Thyroid gland (tissue), 4 donors: Measurements from ENCODE around the gene TGM5. TPM values are rescaled to one million over a fixed set of nuclear protein-coding genes. Genes with fewer than 3 reads are reported as not detected.

Experiments used
- DNase-seq, 2 donors: peaks; one replicate each; pipeline ENCODE4 v3.0.0-alpha.2; 2019
- H3K27ac ChIP-seq, 3 donors: fragments of 200-600 bp; sonication (generic); 1 replicate in 2 of 3; 2 replicates in 1 of 3; pipeline ENCODE4 v1.5.1; 2016 to 2019; ENCODE audit warnings: mild to moderate bottlenecking in 1 of 3, moderate library complexity in 1 of 3
- H3K27me3 ChIP-seq: fragments of 200-600 bp; sonication (generic); one replicate; pipeline ENCODE4 v1.5.1; 2019
- H3K36me3 ChIP-seq, 2 donors: fragments of 200-600 bp; sonication (generic); one replicate each; pipeline ENCODE4 v1.5.1; 2016 to 2019
- H3K4me1 ChIP-seq, 2 donors: fragments of 200-600 bp; sonication (generic); one replicate each; pipeline ENCODE4 v1.5.1; 2017 to 2019
- H3K4me3 ChIP-seq, 3 donors: fragments of 200-600 bp; sonication (generic); replicated peaks in 1 of 3; 1 replicate in 2 of 3; 2 replicates in 1 of 3; pipeline ENCODE4 v1.5.1; 2016; ENCODE audit warnings: mild to moderate bottlenecking in 1 of 3
- H3K9me3 ChIP-seq: fragments of 200-600 bp; sonication (generic); one replicate; pipeline ENCODE4 v1.5.1; 2017
- CTCF ChIP-seq, 6 experiments: fragments of 200-600 bp in 3 of 6; fragments of 450-650 bp in 3 of 6; sonication (generic) in 3 of 6; IDR thresholded peaks; one replicate each; pipeline ENCODE4 v1.5.1; 2016 to 2019; ENCODE audit warnings: antibody characterized with exemption in 6 of 6, mild to moderate bottlenecking in 2 of 6, inconsistent platforms in 1 of 6, moderate library complexity in 1 of 6
- POLR2A ChIP-seq, 2 donors: fragments of 450-650 bp; IDR thresholded peaks; one replicate each; pipeline ENCODE4 v1.6.1; 2017; ENCODE audit warnings: antibody characterized with exemption in 2 of 2, mild to moderate bottlenecking in 2 of 2, moderate library complexity in 1 of 2
- WGBS, 2 donors: methylation state at CpG; one replicate each; pipeline ENCODE4 v1.1.5; 2017; 5-methylcytosine and 5-hydroxymethylcytosine counted together
- intact Hi-C: fragments of 100-400 bp; cut with DNase I; formaldehyde crosslinking; loops from one replicate; pipeline ENCODE4 v1.15.1; 2023
- total RNA-seq, 4 donors: library from RNA; depleted of rRNA; stranded (reverse); fragments of >200 nt; gene quantifications; one replicate each; pipeline ENCODE4 v1.2.3, GENCODE V29; 2016

Gene TGM5
- total RNA-seq, 4 donors from 2014 or later, result not detected

DNA sequence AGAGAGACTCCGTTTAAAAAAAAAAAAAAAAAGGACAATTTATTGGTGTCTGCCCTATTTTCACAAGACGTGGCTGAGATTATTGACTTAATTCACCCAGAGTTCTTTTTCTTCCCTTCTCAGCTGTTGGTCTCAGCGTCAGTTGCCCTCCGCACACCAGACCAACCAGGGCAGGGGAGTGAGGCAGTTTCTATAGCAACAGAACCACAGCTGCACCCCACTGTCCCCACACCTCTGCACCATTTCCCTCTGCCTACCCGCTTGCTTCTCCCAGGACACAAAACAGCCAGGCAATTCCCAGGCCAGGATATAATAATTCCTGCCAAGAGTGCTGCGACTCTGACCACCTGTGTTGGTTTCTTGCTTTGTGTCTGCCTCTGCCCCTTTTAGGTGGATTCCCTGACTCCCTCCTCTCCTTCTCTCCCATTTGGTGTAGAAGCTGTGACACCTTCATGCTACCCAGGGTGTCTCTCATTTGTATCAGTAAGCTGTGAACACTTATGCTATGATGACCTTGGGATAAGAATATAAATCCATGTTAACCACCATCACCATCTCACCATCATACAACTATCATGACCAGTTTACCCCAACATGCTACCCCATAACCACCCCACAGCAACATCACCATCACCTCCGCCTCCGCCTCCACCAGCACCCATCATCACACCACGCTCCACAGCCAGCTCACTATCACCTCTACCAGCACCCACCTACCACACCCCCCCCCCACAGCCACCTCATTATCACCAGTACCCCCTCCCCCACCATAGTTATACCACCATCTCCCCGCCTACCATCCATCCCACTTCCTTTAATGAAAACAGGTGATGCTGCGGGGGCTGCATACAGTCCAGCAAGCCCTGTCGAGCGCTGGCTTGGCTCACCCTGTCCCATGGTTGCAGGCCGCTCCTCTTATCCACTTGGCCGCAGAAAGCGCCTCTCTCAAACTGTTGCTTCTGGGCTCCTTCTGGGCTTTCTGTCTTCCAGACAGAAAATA, 46.5 kb downstream of the TGM5 start:
- Histone ChIP-seq H3K4me3 (no peak overlapping the region), H3K4me1 (no peaks in the 10 kb centered on the region), H3K27ac (no peak overlapping the region), H3K36me3 (no peaks in the 10 kb centered on the region), H3K9me3 (no peaks in the 10 kb centered on the region), H3K27me3 (no peaks in the 10 kb centered on the region)
- intact Hi-C loops, result no loop called here
- DNase-seq, result no peak
- 80 to 81% methylated on average over 16 of the region's 16 CpGs for WGBS, 2 donors
- TF ChIP-seq POLR2A (IDR thresholded peaks at IDR 0.05) (no peak), CTCF (IDR thresholded peaks at IDR 0.05) (no peak)

- H3K27ac ChIP-seq, result no peak overlapping the region
- no peaks in the 10 kb centered on the region for H3K36me3 ChIP-seq
- 56% methylated on average over 13 of the region's 13 CpGs for WGBS, 2 donors
- no peak for DNase-seq
- no peak for TF ChIP-seq POLR2A (IDR thresholded peaks at IDR 0.05)
- TF ChIP-seq CTCF (IDR thresholded peaks at IDR 0.05), result no peak
- H3K27me3 ChIP-seq, result no peaks in the 10 kb centered on the region
- H3K4me3 ChIP-seq, result no peak overlapping the region
- intact Hi-C loops, result no loop called here
- no peaks in the 10 kb centered on the region for H3K9me3 ChIP-seq
- no peaks in the 10 kb centered on the region for H3K4me1 ChIP-seq
Observed at GRCh38 chr15:43218908-43219706, 47.6 kb downstream of the TGM5 start.

DNA sequence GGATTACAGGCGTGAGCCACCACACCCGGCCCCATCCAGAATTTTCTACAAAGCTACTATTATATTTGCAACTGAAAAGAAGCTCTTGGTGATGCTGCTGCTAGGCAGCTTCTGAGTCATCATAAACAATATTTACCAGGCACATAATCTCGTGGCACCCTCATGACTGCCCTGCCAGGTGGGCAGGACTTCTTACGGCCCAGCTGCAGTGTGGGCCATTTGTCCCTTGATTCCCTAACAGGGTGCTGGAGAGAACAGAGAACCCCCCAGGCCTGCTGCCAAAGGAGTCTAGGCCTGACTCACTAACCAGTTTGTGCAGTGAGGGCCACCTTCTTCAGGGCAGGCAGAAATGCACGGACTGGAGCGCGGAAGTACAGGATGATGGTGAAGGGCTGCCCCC, 50.8 kb downstream of the TGM5 start:
- Histone ChIP-seq H3K27ac (no peak overlapping the region), H3K27me3 (no peaks in the 10 kb centered on the region), H3K4me1 (no peaks in the 10 kb centered on the region), H3K4me3 (no peak overlapping the region), H3K9me3 (no peaks in the 10 kb centered on the region), H3K36me3 (no peaks in the 10 kb centered on the region)
- no peak for TF ChIP-seq CTCF (IDR thresholded peaks at IDR 0.05)
- no peak for TF ChIP-seq POLR2A (IDR thresholded peaks at IDR 0.05)
- DNase-seq, result no peak
- intact Hi-C loops, result no loop called here
- WGBS, 2 donors, result 92 to 96% methylated on average over 7 of the region's 7 CpGs

- Histone ChIP-seq H3K27ac (no peak overlapping the region), H3K27me3 (no peaks in the 10 kb centered on the region), H3K4me3 (no peak overlapping the region), H3K4me1 (no peaks in the 10 kb centered on the region), H3K9me3 (no peaks in the 10 kb centered on the region), H3K36me3 (no peaks in the 10 kb centered on the region)
- TF ChIP-seq CTCF (IDR thresholded peaks at IDR 0.05) (no peak), POLR2A (IDR thresholded peaks at IDR 0.05) (no peak)
- intact Hi-C loops, result no loop called here
- 85 to 88% methylated on average over 6 of the region's 6 CpGs for WGBS, 2 donors
- no peak for DNase-seq
Observed at GRCh38 chr15:43214592-43215295, 52.0 kb downstream of the TGM5 start.
